GM12801 (cell line): ENCODE measurements around the gene USPL1.

Experiments used
- TF ChIP-seq, protein P1 (sequence below): IDR thresholded peaks from one replicate; pipeline ENCODE4 v1.5.1; 2011; ENCODE audit warnings: control low read depth; ENCODE audit not compliant: insufficient read length; ENCODE audit errors: extremely low read depth

The USPL1 gene

DNA sequence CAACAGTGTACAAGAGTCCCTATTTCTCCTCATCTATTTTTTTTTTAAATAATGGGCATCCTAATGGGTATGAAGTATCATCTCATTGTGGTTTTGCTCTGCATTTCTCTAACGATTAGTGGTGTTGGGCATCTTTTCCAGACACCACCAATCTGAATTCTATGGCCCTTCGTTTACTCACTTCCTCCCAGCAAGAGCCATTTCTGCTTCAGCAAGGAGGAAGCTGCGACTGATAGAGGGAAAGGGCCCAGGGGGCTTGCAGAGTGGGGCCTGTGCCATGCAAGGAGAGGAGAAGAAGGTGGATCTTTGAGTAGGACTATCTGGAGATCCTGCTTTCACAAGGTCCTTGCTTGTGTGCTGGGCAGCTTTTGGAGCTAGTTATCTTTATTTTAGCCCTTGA is 58.0 kb downstream of the USPL1 start:
- TF ChIP-seq, protein P1, sequence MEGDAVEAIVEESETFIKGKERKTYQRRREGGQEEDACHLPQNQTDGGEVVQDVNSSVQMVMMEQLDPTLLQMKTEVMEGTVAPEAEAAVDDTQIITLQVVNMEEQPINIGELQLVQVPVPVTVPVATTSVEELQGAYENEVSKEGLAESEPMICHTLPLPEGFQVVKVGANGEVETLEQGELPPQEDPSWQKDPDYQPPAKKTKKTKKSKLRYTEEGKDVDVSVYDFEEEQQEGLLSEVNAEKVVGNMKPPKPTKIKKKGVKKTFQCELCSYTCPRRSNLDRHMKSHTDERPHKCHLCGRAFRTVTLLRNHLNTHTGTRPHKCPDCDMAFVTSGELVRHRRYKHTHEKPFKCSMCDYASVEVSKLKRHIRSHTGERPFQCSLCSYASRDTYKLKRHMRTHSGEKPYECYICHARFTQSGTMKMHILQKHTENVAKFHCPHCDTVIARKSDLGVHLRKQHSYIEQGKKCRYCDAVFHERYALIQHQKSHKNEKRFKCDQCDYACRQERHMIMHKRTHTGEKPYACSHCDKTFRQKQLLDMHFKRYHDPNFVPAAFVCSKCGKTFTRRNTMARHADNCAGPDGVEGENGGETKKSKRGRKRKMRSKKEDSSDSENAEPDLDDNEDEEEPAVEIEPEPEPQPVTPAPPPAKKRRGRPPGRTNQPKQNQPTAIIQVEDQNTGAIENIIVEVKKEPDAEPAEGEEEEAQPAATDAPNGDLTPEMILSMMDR: no peak

DNA sequence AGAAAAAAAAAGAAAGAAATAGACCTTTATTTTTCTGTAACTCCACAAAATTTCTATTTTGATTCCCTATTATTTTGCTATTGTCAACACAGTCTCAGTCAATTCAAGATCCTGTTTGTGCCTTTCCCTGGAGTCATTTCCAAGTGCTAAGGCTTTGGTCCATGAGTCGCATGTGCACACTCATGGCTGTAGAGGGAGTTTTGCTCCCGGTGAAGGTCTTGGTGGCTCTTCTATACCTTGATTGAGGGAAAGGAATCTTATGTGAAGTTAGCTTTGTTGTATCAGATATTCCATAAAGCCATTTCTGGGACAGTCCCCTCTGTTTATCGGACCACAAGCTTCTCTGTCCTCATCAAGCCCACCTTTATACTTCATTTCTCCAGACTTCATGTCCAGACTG is 59.0 kb downstream of the USPL1 start:
- TF ChIP-seq, protein P1: no peak

DNA sequence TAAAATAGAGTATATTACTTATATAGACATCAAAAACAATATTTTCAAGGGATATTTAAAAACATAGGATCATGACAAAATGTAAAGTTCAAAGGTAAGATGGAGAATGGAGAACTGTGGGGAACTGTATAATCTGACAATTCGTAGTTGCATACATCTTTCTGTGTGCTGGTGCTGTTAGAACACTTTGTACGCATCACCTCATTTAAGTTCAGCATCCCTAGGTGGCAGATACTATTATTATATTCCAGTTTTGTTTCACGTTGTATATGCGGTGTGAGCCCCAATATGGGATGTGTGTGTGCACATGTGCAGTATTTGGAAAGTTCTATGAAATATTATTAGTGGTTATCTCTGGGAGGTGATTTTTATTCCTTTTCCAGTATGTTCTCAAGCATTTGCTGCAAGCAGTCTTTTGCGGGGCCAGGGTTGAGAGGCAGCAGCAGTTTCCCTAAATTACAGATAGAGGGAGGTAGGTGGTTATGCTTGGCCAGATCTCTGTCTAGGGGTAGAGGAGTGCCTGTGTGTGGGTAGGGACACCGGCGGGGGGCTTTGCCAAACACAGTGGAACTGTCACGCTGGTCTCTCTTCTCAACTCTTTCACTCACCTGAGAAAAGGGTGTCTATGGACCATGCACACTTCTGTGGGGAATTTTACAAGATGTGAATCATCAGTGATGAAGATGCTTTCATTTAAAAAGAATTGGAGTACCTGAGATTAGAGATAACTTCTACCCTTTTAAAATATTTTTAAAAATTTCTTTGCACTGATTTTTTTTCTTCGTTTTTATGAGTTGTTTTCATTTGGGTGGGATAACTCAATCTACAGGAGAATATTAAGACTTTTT is 62.0 kb downstream of the USPL1 start:
- TF ChIP-seq, protein P1: no peak

DNA sequence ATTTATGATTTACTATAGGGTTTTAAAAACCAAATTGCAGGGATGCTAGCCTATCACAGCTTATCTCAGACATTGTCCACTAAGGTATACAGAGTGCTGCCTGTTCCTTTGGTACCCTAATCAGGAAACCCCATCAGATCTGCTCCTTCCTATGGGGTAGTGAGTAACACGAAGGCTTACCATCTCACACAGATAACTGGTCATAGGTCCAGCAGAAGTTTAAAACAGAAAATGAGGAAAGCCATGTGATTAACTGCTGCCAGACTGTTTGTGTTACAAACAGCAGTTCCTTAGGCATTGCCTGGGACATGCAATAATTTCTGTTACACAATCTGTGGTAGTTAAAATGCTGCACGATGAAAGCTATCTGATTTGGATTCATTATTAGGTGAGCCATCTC is 64.1 kb downstream of the USPL1 start:
- TF ChIP-seq, protein P1: no peak

DNA sequence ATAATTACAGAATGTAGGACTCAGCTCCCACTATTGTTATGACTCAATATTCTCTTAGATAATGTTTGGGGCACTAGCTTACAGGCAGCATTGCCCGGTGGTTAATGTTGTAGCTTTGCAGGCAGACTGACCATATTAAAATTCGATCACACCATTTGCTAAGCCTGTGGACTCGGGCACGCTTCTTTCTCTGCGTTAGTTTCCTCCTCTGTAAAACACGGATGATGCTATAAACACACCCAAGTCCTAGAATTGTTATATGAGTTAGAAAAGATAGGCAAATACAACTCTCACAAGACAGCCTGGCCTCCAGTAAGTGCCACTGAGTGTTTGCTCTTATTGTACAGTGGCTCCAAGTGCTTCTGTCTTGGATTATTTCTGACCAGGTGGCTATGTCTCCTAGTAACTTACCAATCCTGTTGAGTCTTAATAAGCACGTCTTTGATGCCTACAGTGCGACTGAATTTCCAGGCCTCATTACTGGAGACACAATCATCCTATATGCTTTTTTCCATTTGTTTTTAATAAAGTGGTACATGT is 67.7 kb downstream of the USPL1 start:
- TF ChIP-seq, protein P1: no peak

DNA sequence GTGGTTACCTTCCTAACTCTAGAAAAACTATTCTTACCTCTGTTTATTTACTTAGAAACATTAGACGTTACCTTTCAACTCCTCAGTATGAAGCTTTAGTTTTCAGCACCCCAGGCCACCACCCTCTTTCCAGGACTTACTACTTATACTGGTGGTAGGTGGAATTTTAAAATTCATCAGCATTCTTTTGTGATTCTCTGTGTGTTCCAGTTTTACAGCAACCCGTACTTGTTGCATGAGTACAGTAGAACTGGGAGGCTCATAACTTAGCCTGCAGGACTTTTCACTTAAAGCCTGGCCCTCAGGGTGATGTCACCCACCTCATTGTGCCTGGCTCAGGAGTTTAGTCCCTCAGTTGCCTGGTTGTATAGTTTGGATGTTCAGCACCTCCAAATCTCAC is 68.3 kb downstream of the USPL1 start:
- TF ChIP-seq, protein P1: no peak

DNA sequence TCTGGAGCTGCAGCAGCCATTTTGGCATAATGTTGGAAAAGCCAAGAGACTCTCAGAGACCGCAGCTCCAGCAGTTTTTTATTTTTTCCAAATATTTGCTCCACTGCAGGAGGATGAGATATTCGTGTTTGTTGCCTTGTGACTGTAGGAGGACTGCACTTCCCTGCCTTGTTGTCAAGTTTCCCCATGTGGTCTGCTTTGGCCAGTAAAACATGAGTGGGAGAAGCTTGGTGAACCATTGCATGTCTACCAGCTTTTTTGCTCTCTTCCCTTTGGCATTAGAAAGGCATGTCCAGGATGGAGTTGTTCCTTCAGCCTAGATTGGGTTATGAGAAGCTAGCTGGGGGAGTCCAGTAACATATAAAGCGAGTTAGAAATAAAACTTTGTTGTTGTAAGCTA is 69.9 kb downstream of the USPL1 start:
- TF ChIP-seq, protein P1: no peak
